Osteoblast (primary cell): ENCODE results near the gene RABL2B. TPM values are rescaled to one million over a fixed set of nuclear protein-coding genes. Genes with fewer than 3 reads are reported as not detected.

Experiments
- DNase-seq: peaks from one replicate; pipeline ENCODE4 v3.0.0; 2011; ENCODE audit warnings: low spot score, mixed read lengths; ENCODE audit not compliant: insufficient read length; ENCODE audit errors: missing footprints
- H2AFZ ChIP-seq: 2 replicates; pipeline ENCODE4 v1.6.0; 2011; ENCODE audit warnings: mild to moderate bottlenecking, low read length
- H3K27ac ChIP-seq: 2 replicates; pipeline ENCODE4 v1.5.1; 2011; ENCODE audit warnings: mild to moderate bottlenecking, low read depth, low read length, moderate library complexity
- H3K27me3 ChIP-seq: 2 replicates; pipeline ENCODE4 v1.6.0; 2012; ENCODE audit warnings: mild to moderate bottlenecking, control low read depth, inconsistent platforms, low read length, moderate library complexity; ENCODE audit not compliant: insufficient read depth
- H3K36me3 ChIP-seq: 2 replicates; pipeline ENCODE4 v1.5.1; 2011; ENCODE audit warnings: mild to moderate bottlenecking, low read length, control low read depth, moderate library complexity; ENCODE audit not compliant: insufficient read depth
- H3K4me1 ChIP-seq: 2 replicates; pipeline ENCODE4 v1.5.1; 2011; ENCODE audit warnings: mild to moderate bottlenecking, low read length, control low read depth, moderate library complexity; ENCODE audit not compliant: insufficient read depth
- H3K4me2 ChIP-seq: 2 replicates; pipeline ENCODE4 v1.6.0; 2011; ENCODE audit warnings: mild to moderate bottlenecking, low read length; ENCODE audit not compliant: insufficient read depth
- H3K4me3 ChIP-seq: fragments of 200-600 bp; sonication (generic); 3 replicates; pipeline ENCODE4 v1.5.1; 2012; ENCODE audit warnings: mild to moderate bottlenecking, low read length, inconsistent platforms; ENCODE audit not compliant: insufficient read depth
- H3K79me2 ChIP-seq: 2 replicates; pipeline ENCODE4 v1.6.0; 2012; ENCODE audit warnings: mild to moderate bottlenecking, low read length, control low read depth, inconsistent platforms; ENCODE audit not compliant: insufficient read depth
- H3K9me3 ChIP-seq: 2 replicates; pipeline ENCODE4 v1.5.1; 2011; ENCODE audit warnings: low read depth, low read length, control low read depth
- H4K20me1 ChIP-seq: 2 replicates; pipeline ENCODE4 v1.6.0; 2012; ENCODE audit warnings: mild to moderate bottlenecking, low read length, control low read depth; ENCODE audit not compliant: insufficient read depth
- total RNA-seq: library from RNA; depleted of rRNA; stranded (reverse); fragments of >200 nt; gene quantifications from 2 replicates; pipeline ENCODE4 v1.2.3, GENCODE V29; 2012
- TF ChIP-seq, protein P1 (sequence below): IDR thresholded peaks from 2 replicates; pipeline ENCODE4 v1.5.1; 2011; ENCODE audit warnings: mild to moderate bottlenecking, low read depth, low read length, moderate library complexity; ENCODE audit errors: extremely low read depth

RABL2B gene
- total RNA-seq, 1 donor, result 17.7 TPM

DNA sequence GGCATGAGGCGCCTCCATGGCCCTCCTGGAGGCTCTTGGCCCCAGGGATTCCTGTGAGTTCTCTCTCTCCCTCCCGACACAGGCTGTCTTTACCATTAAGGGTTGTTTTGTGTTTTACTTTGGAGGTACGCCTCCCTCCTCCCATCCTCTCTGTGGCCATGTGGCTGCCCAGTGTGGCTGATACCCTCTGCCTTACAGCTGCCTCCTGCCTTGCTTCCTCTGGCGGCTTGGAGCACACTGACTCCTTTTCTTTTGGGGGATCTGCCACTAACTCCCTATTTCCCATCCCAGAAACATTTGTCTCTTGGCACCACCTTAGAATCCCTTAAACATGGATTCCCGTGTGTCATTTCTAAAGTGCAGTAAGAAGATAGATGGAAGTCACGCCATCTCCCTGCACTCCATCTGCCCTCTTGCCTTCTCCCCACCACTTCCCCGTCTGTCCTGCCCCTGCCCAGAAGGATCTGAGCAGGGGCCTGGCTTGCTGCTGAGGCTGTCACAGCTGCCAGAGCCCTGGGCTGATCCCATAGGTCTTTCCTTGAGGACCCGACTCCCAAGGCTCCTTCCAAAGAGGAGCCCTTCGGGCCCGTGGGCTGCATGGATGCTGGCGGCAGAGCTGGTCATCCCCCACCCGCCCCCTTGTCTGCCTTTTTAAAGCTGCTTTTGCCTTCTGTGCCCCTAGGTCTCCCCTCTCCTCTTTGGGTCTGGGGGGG, 60.6 kb downstream of the RABL2B start:
- Histone ChIP-seq H3K4me1 (no peaks in the 10 kb centered on the region), H4K20me1 (no peaks in the 10 kb centered on the region), H3K27me3 (peaks cover 18% of the 10 kb centered on the region), H3K79me2 (no peaks in the 10 kb centered on the region), H3K27ac (no peak overlapping the region), H3K4me2 (no peak overlapping the region), H3K4me3 (no peak overlapping the region), H3K36me3 (no peaks in the 10 kb centered on the region), H3K9me3 (no peaks in the 10 kb centered on the region), H2AFZ (no peak overlapping the region)
- DNase-seq, result no peak
- TF ChIP-seq, protein P1, sequence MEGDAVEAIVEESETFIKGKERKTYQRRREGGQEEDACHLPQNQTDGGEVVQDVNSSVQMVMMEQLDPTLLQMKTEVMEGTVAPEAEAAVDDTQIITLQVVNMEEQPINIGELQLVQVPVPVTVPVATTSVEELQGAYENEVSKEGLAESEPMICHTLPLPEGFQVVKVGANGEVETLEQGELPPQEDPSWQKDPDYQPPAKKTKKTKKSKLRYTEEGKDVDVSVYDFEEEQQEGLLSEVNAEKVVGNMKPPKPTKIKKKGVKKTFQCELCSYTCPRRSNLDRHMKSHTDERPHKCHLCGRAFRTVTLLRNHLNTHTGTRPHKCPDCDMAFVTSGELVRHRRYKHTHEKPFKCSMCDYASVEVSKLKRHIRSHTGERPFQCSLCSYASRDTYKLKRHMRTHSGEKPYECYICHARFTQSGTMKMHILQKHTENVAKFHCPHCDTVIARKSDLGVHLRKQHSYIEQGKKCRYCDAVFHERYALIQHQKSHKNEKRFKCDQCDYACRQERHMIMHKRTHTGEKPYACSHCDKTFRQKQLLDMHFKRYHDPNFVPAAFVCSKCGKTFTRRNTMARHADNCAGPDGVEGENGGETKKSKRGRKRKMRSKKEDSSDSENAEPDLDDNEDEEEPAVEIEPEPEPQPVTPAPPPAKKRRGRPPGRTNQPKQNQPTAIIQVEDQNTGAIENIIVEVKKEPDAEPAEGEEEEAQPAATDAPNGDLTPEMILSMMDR, result no peak

DNA sequence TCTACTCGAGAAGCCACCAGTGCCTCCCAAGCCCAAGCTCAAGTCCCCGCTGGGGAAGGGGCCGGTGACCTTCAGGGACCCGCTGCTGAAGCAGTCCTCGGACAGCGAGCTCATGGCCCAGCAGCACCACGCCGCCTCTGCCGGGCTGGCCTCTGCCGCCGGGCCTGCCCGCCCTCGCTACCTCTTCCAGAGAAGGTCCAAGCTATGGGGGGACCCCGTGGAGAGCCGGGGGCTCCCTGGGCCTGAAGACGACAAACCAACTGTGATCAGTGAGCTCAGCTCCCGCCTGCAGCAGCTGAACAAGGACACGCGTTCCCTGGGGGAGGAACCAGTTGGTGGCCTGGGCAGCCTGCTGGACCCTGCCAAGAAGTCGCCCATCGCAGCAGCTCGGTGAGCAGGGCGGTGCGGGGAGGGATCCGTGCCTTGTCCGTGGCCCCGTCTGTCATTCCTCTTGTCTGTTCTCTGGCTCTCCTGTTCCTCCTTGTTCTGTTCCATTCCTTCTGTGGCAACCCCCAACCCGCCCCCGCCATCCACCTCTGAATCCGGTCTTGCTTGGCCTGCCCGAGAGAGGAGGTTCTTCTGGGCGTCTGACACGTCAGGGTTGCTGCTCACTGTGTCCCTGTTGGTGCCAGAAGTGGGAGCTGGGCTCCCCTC, 61.3 kb downstream of the RABL2B start:
- TF ChIP-seq, protein P1, result no peak

DNA sequence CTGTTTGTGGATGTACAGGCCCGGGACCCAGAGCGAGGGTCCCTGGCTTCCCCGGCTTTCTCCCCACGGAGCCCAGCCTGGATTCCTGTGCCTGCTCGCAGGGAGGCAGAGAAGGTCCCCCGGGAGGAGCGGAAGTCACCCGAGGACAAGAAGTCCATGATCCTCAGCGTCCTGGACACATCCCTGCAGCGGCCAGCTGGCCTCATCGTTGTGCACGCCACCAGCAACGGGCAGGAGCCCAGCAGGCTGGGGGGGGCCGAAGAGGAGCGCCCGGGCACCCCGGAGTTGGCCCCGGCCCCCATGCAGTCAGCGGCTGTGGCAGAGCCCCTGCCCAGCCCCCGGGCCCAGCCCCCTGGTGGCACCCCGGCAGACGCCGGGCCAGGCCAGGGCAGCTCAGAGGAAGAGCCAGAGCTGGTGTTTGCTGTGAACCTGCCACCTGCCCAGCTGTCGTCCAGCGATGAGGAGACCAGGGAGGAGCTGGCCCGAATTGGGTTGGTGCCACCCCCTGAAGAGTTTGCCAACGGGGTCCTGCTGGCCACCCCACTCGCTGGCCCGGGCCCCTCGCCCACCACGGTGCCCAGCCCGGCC, 62.1 kb downstream of the RABL2B start:
- Histone ChIP-seq H3K27ac (no peak overlapping the region), H3K27me3 (peaks cover 18% of the 10 kb centered on the region), H3K4me1 (no peaks in the 10 kb centered on the region), H3K9me3 (no peaks in the 10 kb centered on the region), H4K20me1 (no peaks in the 10 kb centered on the region), H3K79me2 (no peaks in the 10 kb centered on the region), H3K4me3 (no peak overlapping the region), H3K4me2 (no peak overlapping the region), H3K36me3 (no peaks in the 10 kb centered on the region), H2AFZ (no peak overlapping the region)
- DNase-seq, result no peak
- TF ChIP-seq, protein P1, result no peak

More for the DNA sequence above, 61.3 kb downstream of the RABL2B start:
- Histone ChIP-seq H3K36me3 (no peaks in the 10 kb centered on the region), H3K27ac (no peak overlapping the region), H3K79me2 (no peaks in the 10 kb centered on the region), H4K20me1 (no peaks in the 10 kb centered on the region), H3K9me3 (no peaks in the 10 kb centered on the region), H3K4me2 (no peak overlapping the region), H2AFZ (no peak overlapping the region), H3K4me1 (no peaks in the 10 kb centered on the region), H3K27me3 (peaks cover 18% of the 10 kb centered on the region), H3K4me3 (no peak overlapping the region)
- DNase-seq, result peak; percentile 89
